SK-N-SH (cell line): ENCODE results near the gene RGS9BP. TPM values are rescaled to one million over a fixed set of nuclear protein-coding genes. Genes with fewer than 3 reads are reported as not detected.
A peak's percentile ranks its signal among the peaks of the same experiment; 100 is the strongest.

ENCODE experiments used
- CTCF ChIA-PET: fragments of 300-600, 350-600 bp; formaldehyde crosslinking; extraction: SDS; loops from one replicate; lab custom pipeline; 2021; lab: Yijun Ruan, JAX
- POLR2A ChIA-PET: fragments of 350-600 bp; sonication (Branson Sonifier 250); formaldehyde crosslinking; extraction: SDS; loops from one replicate; lab custom pipeline; 2020; ENCODE audit warnings: antibody characterized with exemption, inconsistent platforms; lab: Yijun Ruan, JAX
- DNase-seq: peaks from one replicate; pipeline ENCODE4 v3.0.0; 2012
- H2AFZ ChIP-seq: fragments of 200-600 bp; sonication (generic); 2 replicates; pipeline ENCODE4 v1.8.1; 2016; ENCODE audit warnings: antibody characterized with exemption, mild to moderate bottlenecking, low read depth
- H3F3A ChIP-seq: fragments of 200-600 bp; sonication (generic); replicated peaks from 2 replicates; pipeline ENCODE3; 2016; ENCODE audit warnings: antibody characterized with exemption, mild to moderate bottlenecking; ENCODE audit not compliant: insufficient read depth
- H3K27ac ChIP-seq, 2 experiments: fragments of 200-500 bp in 1 of 2; fragments of 200-600 bp in 1 of 2; sonication (Bioruptor generic) in 1 of 2; sonication (generic), shearing (Covaris generic) in 1 of 2; 2 replicates each; pipeline versions ENCODE4 v1.5.1 to v1.6.1; 2014 to 2016; ENCODE audit warnings: low read depth in 2 of 2, inconsistent platforms in 1 of 2, low read length in 1 of 2, mild to moderate bottlenecking in 1 of 2, mixed read lengths in 1 of 2
- H3K27me3 ChIP-seq: fragments of 200-600 bp; sonication (generic), shearing (Covaris generic); 2 replicates; pipeline ENCODE4 v1.6.1; 2016; ENCODE audit warnings: mixed run types; ENCODE audit not compliant: insufficient read depth
- H3K36me3 ChIP-seq, 2 experiments: fragments of 200-500 bp in 1 of 2; fragments of 200-600 bp in 1 of 2; sonication (Bioruptor generic) in 1 of 2; sonication (generic) in 1 of 2; replicated peaks in 1 of 2; 2 replicates each; pipeline versions ENCODE3 to v1.5.1; 2014 to 2016; ENCODE audit warnings: low read length in 1 of 2, mild to moderate bottlenecking in 1 of 2; ENCODE audit not compliant: insufficient read depth in 2 of 2, control insufficient read depth in 1 of 2
- H3K4me1 ChIP-seq, 2 experiments: fragments of 200-500 bp in 1 of 2; fragments of 200-600 bp in 1 of 2; sonication (Bioruptor generic) in 1 of 2; sonication (generic), shearing (Covaris generic) in 1 of 2; 2 replicates each; pipeline versions ENCODE4 v1.5.1 to v1.6.1; 2014 to 2016; ENCODE audit warnings: low read depth in 1 of 2, low read length in 1 of 2, mixed run types in 1 of 2; ENCODE audit not compliant: insufficient read depth in 2 of 2, control insufficient read depth in 1 of 2
- H3K4me2 ChIP-seq: fragments of 200-600 bp; sonication (generic), shearing (Covaris generic); 2 replicates; pipeline ENCODE4 v1.6.1; 2017; ENCODE audit warnings: mixed run types
- H3K4me3 ChIP-seq, 2 experiments: fragments of 200-500 bp in 1 of 2; fragments of 200-600 bp in 1 of 2; sonication (Bioruptor generic) in 1 of 2; sonication (generic), shearing (Covaris generic) in 1 of 2; 2 replicates each; pipeline versions ENCODE4 v1.5.1 to v1.8.1; 2014 to 2016; ENCODE audit warnings: low read depth in 2 of 2, inconsistent platforms in 1 of 2, low read length in 1 of 2, mild to moderate bottlenecking in 1 of 2, mixed read lengths in 1 of 2, moderate library complexity in 1 of 2
- H3K79me2 ChIP-seq: fragments of 200-600 bp; sonication (generic); 2 replicates; pipeline ENCODE4 v1.8.1; 2017; ENCODE audit warnings: mild to moderate bottlenecking; ENCODE audit not compliant: insufficient read depth
- H3K9ac ChIP-seq: fragments of 200-600 bp; sonication (generic); 2 replicates; pipeline ENCODE4 v1.6.1; 2017; ENCODE audit warnings: mixed run types
- H3K9me2 ChIP-seq: fragments of 200-600 bp; sonication (generic); 2 replicates; pipeline ENCODE4 v1.6.1; 2017; ENCODE audit warnings: mixed run types
- H3K9me3 ChIP-seq: fragments of 200-600 bp; sonication (generic); 2 replicates; pipeline ENCODE4 v1.6.1; 2017; ENCODE audit warnings: mixed run types, mild to moderate bottlenecking, moderate library complexity
- H4K20me1 ChIP-seq: fragments of 200-600 bp; sonication (generic); 2 replicates; pipeline ENCODE4 v1.6.1; 2017; ENCODE audit warnings: mild to moderate bottlenecking, mixed run types; ENCODE audit not compliant: insufficient read depth
- CHD2 ChIP-seq: fragments of 150-350 bp; IDR thresholded peaks from 2 replicates; pipeline ENCODE4 v1.6.1; 2018; ENCODE audit warnings: low read length; ENCODE audit not compliant: partially characterized antibody
- EP300 ChIP-seq, 2 experiments: IDR thresholded peaks; 2 replicates each; pipeline versions ENCODE4 v1.4.0 to v1.6.1; 2012; ENCODE audit warnings: borderline replicate concordance in 1 of 2, low read depth in 1 of 2, low read length in 1 of 2
- EZH2phosphoT487 ChIP-seq: fragments of 200-600 bp; sonication (generic); IDR thresholded peaks from 2 replicates; pipeline ENCODE4 v1.6.1; 2017; ENCODE audit warnings: low read depth, mixed run types, mild to moderate bottlenecking, antibody characterized with exemption, moderate library complexity, borderline replicate concordance
- FOSL2 ChIP-seq: IDR thresholded peaks from 2 replicates; pipeline ENCODE4 v1.4.0; 2012; ENCODE audit warnings: low read depth, mild to moderate bottlenecking, moderate library complexity, borderline replicate concordance
- IRF3 ChIP-seq: fragments of 150-350 bp; IDR thresholded peaks from 2 replicates; pipeline ENCODE4 v1.6.1; 2016; ENCODE audit warnings: mild to moderate bottlenecking, low read depth, low read length
- MXI1 ChIP-seq: IDR thresholded peaks from 2 replicates; pipeline ENCODE4 v1.6.1; 2012; ENCODE audit warnings: mild to moderate bottlenecking, low read depth, low read length, improper control_type of control experiment
- NFIC ChIP-seq: IDR thresholded peaks from 2 replicates; pipeline ENCODE4 v1.4.0; 2012; ENCODE audit warnings: borderline replicate concordance
- PBX3 ChIP-seq: IDR thresholded peaks from 2 replicates; pipeline ENCODE4; 2012
- RXRA ChIP-seq: IDR thresholded peaks from 2 replicates; pipeline ENCODE4 v1.4.0; 2012; ENCODE audit warnings: low read depth, mild to moderate bottlenecking, borderline replicate concordance
- SMC3 ChIP-seq: IDR thresholded peaks from 2 replicates; pipeline ENCODE4 v1.6.1; 2012; ENCODE audit warnings: low read depth, low read length, improper control_type of control experiment
- TAF1 ChIP-seq: IDR thresholded peaks from 2 replicates; pipeline ENCODE4 v1.6.1; 2012; ENCODE audit warnings: low read depth, mild to moderate bottlenecking, low read length, moderate library complexity, borderline replicate concordance
- TCF12 ChIP-seq: IDR thresholded peaks from 2 replicates; pipeline ENCODE4 v1.4.0; 2012
- TEAD4 ChIP-seq: IDR thresholded peaks from 2 replicates; pipeline ENCODE4 v1.4.0; 2012; ENCODE audit warnings: mild to moderate bottlenecking, borderline replicate concordance; ENCODE audit not compliant: insufficient read depth
- ZBTB33 ChIP-seq: IDR thresholded peaks from 2 replicates; pipeline ENCODE4 v1.4.0; 2012; ENCODE audit warnings: low read depth, borderline replicate concordance
- WGBS: methylation state at CpG from one replicate; pipeline ENCODE4 v1.1.6; 2017; ENCODE audit warnings: low lambda C conversion rate; 5-methylcytosine and 5-hydroxymethylcytosine counted together
- polyA plus RNA-seq, 3 experiments: library from polyadenylated mRNA; depleted of rRNA; stranded (reverse); fragments of >200 nt; gene quantifications; 2 replicates each; pipeline ENCODE4 v1.2.3, GENCODE V29; 2012

Gene RGS9BP
- polyA plus RNA-seq, 1 of the 3 experiments (the other 2 are of a cell fraction) = 0.18 TPM

- WGBS = 78% methylated on average over 8 of the region's 8 CpGs
- Histone ChIP-seq H3F3A (no peaks in the 10 kb centered on the region), H3K4me3 (no peak overlapping the region)
- TF ChIP-seq EP300 (IDR thresholded peaks at IDR 0.05; ENCODE audit: borderline replicate concordance in 1 of 2, low read depth in 1 of 2, low read length in 1 of 2) (no peak), MXI1 (peak; percentile 80), SMC3 (no peak)
- TF ChIP-seq, all 33 proteins: peak for 1
- H3K79me2 ChIP-seq = peaks cover 9% of the 10 kb centered on the region; the same call in 1 of the 2 replicates
- H3K9ac ChIP-seq = no peak overlapping the region
- ChIA-PET CTCF (interaction anchor here (1.1 to 1.9 kb wide), 4 partner anchors 14 to 101 kb away, joined by 3 to 5 read pairs (median 4); no protein-coding TSS in a partner anchor), POLR2A (interaction anchor here (0.6 kb wide), 1 partner anchor 19 kb away, joined by 4 read pairs; no protein-coding TSS in a partner anchor)
- peak overlapping the region in 1 of 2 experiments; percentile 60; a peak in 2 of 4 replicates for H3K27ac ChIP-seq
- H2AFZ ChIP-seq = no peak overlapping the region
- no peaks in the 10 kb centered on the region for H3K9me2 ChIP-seq
- H3K4me1 ChIP-seq = peaks cover 0 to 5% of the 10 kb centered on the region in 2 experiments; a peak in 1 of 4 replicates
- no peak overlapping the region for H3K4me2 ChIP-seq
- H3K36me3 ChIP-seq = peaks cover 16 to 28% of the 10 kb centered on the region in 2 experiments
- no peaks in the 10 kb centered on the region for H3K9me3 ChIP-seq
- H3K27me3 ChIP-seq = no peaks in the 10 kb centered on the region
- peak; percentile 69 for DNase-seq
- H4K20me1 ChIP-seq = no peaks in the 10 kb centered on the region
These were observed 28.3 kb upstream of the RGS9BP start for GRCh38 chr19:32647361-32647760.

- H3K27ac ChIP-seq = no peak overlapping the region
These were observed 25.9 kb upstream of the RGS9BP start for GRCh38 chr19:32649751-32650150.

GRCh38 chr19:32650671-32651070 is 25.0 kb upstream of the RGS9BP start:
- Histone ChIP-seq H2AFZ (no peak overlapping the region), H4K20me1 (no peaks in the 10 kb centered on the region), H3K79me2 (peaks cover 15% of the 10 kb centered on the region; the same call in 1 of the 2 replicates), H3K36me3 (peaks cover 12% of the 10 kb centered on the region in 2 experiments), H3K9ac (no peak overlapping the region), H3K9me2 (no peaks in the 10 kb centered on the region), H3K4me3 (no peak overlapping the region), H3F3A (no peaks in the 10 kb centered on the region), H3K27ac (no peak overlapping the region), H3K9me3 (no peaks in the 10 kb centered on the region), H3K4me2 (no peak overlapping the region), H3K27me3 (no peaks in the 10 kb centered on the region), H3K4me1 (peaks cover 0 to 8% of the 10 kb centered on the region in 2 experiments; a peak in 1 of 4 replicates)
- ChIA-PET CTCF (interaction anchor here (0.6 kb wide), 1 partner anchor 626 kb away, joined by 3 read pairs; no protein-coding TSS in a partner anchor), POLR2A (no interaction called here)
- TF ChIP-seq FOSL2 (no peak), NFIC (no peak), TCF12 (no peak), IRF3 (no peak), ZBTB33 (no peak), RXRA (no peak), SMC3 (no peak), PBX3 (no peak)
- no peak for DNase-seq
- 98% methylated on average over 5 of the region's 5 CpGs for WGBS

More at GRCh38 chr19:32649751-32650150, 25.9 kb upstream of the RGS9BP start:
- Histone ChIP-seq H3K4me3 (no peak overlapping the region), H3K9ac (no peak overlapping the region), H3K4me2 (no peak overlapping the region), H3K9me2 (no peaks in the 10 kb centered on the region), H3K4me1 (peaks cover 0 to 8% of the 10 kb centered on the region in 2 experiments; a peak in 1 of 4 replicates), H2AFZ (no peak overlapping the region), H3K27me3 (no peaks in the 10 kb centered on the region), H4K20me1 (no peaks in the 10 kb centered on the region), H3F3A (no peaks in the 10 kb centered on the region), H3K79me2 (peaks cover 15% of the 10 kb centered on the region; the same call in 1 of the 2 replicates), H3K36me3 (peaks cover 8 to 12% of the 10 kb centered on the region in 2 experiments), H3K9me3 (no peaks in the 10 kb centered on the region)
- ChIA-PET CTCF (interaction anchor here (0.6 kb wide), 1 partner anchor 587 kb away, joined by 3 read pairs; no protein-coding TSS in a partner anchor), POLR2A (no interaction called here)
- TF ChIP-seq TEAD4 = no peak
- no peak for TF ChIP-seq PBX3
- no peak for TF ChIP-seq EZH2phosphoT487
- TF ChIP-seq TAF1 = no peak
- no peak for TF ChIP-seq SMC3
- no peak for TF ChIP-seq CHD2
- DNase-seq = no peak
- 96% methylated on average over 10 of the region's 11 CpGs for WGBS
